B cell (primary cell): ENCODE measurements around the gene SSU72. TPM values are rescaled to one million over a fixed set of nuclear protein-coding genes. Genes with fewer than 3 reads are reported as not detected.
"Not testable (repeated sequence)": the region's sequence is repeated elsewhere in the genome, so short reads cannot be mapped to it uniquely, and the experiment has no call there.

Experiments used
- ATAC-seq: fragments of 200-7000 bp; cut with Tn5 transposase; one replicate; pipeline ENCODE4 v1.10.0; 2021; ENCODE audit warnings: low read depth, mild to moderate bottlenecking, moderate number of reproducible peaks, moderate library complexity
- CTCF ChIA-PET: fragments of 350-600 bp; sonication (Branson Sonifier 250); formaldehyde crosslinking; loops from one replicate; lab custom pipeline; 2021; ENCODE audit warnings: antibody characterized with exemption, inconsistent platforms; lab: Charles Lee
- POLR2A ChIA-PET: fragments of 350-600 bp; sonication (Branson Sonifier 250); formaldehyde crosslinking; loops from one replicate; lab custom pipeline; 2021; ENCODE audit warnings: antibody characterized with exemption; lab: Charles Lee
- DNase-seq: peaks from one replicate; pipeline ENCODE4 v3.0.0; 2013
- H2AFZ ChIP-seq: 2 replicates; pipeline ENCODE4 v1.6.1; 2012; ENCODE audit warnings: mild to moderate bottlenecking, low read depth, low read length; ENCODE audit not compliant: insufficient read depth, poor library complexity, severe bottlenecking
- H3K27ac ChIP-seq, 2 donors: 1 replicate in 1 of 2; 2 replicates in 1 of 2; pipeline ENCODE4 v1.5.1; 2012 to 2013; ENCODE audit warnings: low read length in 2 of 2, mild to moderate bottlenecking in 2 of 2, moderate library complexity in 1 of 2
- H3K27me3 ChIP-seq, 4 experiments: fragments of 200-600 bp in 1 of 4; sonication (generic) in 1 of 4; replicated peaks in 1 of 4; 1 replicate in 2 of 4; 2 replicates in 2 of 4; pipeline versions ENCODE4 v1.6.1 to v1.7.0; 2013 to 2016; ENCODE audit warnings: low read length in 3 of 4, mild to moderate bottlenecking in 2 of 4, mixed read lengths in 1 of 4, moderate library complexity in 1 of 4; ENCODE audit not compliant: insufficient read depth in 4 of 4, control insufficient read depth in 3 of 4; ENCODE audit errors: control extremely low read depth in 1 of 4
- H3K36me3 ChIP-seq, 2 experiments: replicated peaks in 1 of 2; 1 replicate in 1 of 2; 2 replicates in 1 of 2; pipeline versions ENCODE4 v1.6.1 to v1.7.1; 2013; ENCODE audit warnings: low read length in 1 of 2; ENCODE audit not compliant: insufficient read depth in 2 of 2, control insufficient read depth in 1 of 2; ENCODE audit errors: control extremely low read depth in 1 of 2, extremely low read depth in 1 of 2
- H3K4me1 ChIP-seq, 2 donors: fragments of 200-600 bp in 1 of 2; sonication (generic) in 1 of 2; 1 replicate in 1 of 2; 2 replicates in 1 of 2; pipeline versions ENCODE4 v1.5.1 to v1.6.1; 2013 to 2017; ENCODE audit warnings: low read length in 2 of 2; ENCODE audit not compliant: control insufficient read depth in 2 of 2, insufficient read depth in 2 of 2
- H3K4me2 ChIP-seq: replicated peaks from 2 replicates; pipeline ENCODE3; 2012; ENCODE audit warnings: mild to moderate bottlenecking, low read depth, low read length; ENCODE audit not compliant: poor library complexity, severe bottlenecking
- H3K4me3 ChIP-seq, 5 experiments: fragments of 200-600 bp in 1 of 5; sonication (generic) in 1 of 5; 1 replicate in 3 of 5; 2 replicates in 2 of 5; pipeline versions ENCODE4 v1.5.1 to v1.7.0; 2011 to 2016; ENCODE audit warnings: low read length in 4 of 5, mild to moderate bottlenecking in 4 of 5, low read depth in 2 of 5, control low read depth in 1 of 5, moderate library complexity in 1 of 5; ENCODE audit not compliant: insufficient read depth in 1 of 5; ENCODE audit errors: control extremely low read depth in 1 of 5, extremely low read depth in 1 of 5
- H3K79me2 ChIP-seq: fragments of 200-600 bp; sonication (generic); one replicate; pipeline ENCODE4 v1.6.0; 2016; ENCODE audit warnings: low read length; ENCODE audit not compliant: control insufficient read depth, insufficient read depth
- H3K9ac ChIP-seq: fragments of 200-600 bp; sonication (generic); 2 replicates; pipeline ENCODE4 v1.6.1; 2017; ENCODE audit warnings: mild to moderate bottlenecking, low read length, moderate library complexity
- H3K9me3 ChIP-seq, 3 donors: one replicate each; pipeline versions ENCODE4 v1.6.1 to v1.7.1; 2013; ENCODE audit warnings: low read length in 2 of 3; ENCODE audit not compliant: control insufficient read depth in 2 of 3, insufficient read depth in 1 of 3; ENCODE audit errors: control extremely low read depth in 1 of 3
- H4K20me1 ChIP-seq: 2 replicates; pipeline ENCODE4 v1.6.0; 2012; ENCODE audit warnings: mild to moderate bottlenecking, low read length; ENCODE audit not compliant: insufficient read depth, control insufficient read depth, poor library complexity, severe bottlenecking
- H3K27ac Mint-ChIP-seq: one replicate; pipeline ENCODE4 v1.8.0; 2021; ENCODE audit warnings: mixed read lengths
- H3K27me3 Mint-ChIP-seq: one replicate; pipeline ENCODE4 v1.8.0; 2021; ENCODE audit warnings: mixed read lengths
- H3K4me1 Mint-ChIP-seq: one replicate; pipeline ENCODE4 v1.8.0; 2021; ENCODE audit warnings: mixed read lengths
- H3K4me3 Mint-ChIP-seq: one replicate; pipeline ENCODE4 v1.8.0; 2021; ENCODE audit warnings: mixed read lengths
- H3K9me3 Mint-ChIP-seq: one replicate; pipeline ENCODE4 v1.8.0; 2022; ENCODE audit warnings: mixed read lengths; ENCODE audit not compliant: insufficient read depth
- EZH2 ChIP-seq: IDR thresholded peaks from 2 replicates; pipeline ENCODE4 v1.6.1; 2012; ENCODE audit warnings: borderline replicate concordance, low read depth, mild to moderate bottlenecking, moderate library complexity, low read length; ENCODE audit not compliant: insufficient read depth, poor library complexity, severe bottlenecking
- WGBS: methylation state at CpG from one replicate; pipeline ENCODE4 v1.1.5; 2013; ENCODE audit warnings: missing lambda C conversion rate; ENCODE audit not compliant: insufficient coverage; 5-methylcytosine and 5-hydroxymethylcytosine counted together
- intact Hi-C: fragments of 100-400 bp; cut with micrococcal nuclease; formaldehyde crosslinking; loops from one replicate; pipeline ENCODE4 v1.10.0; 2022
- polyA plus RNA-seq: library from polyadenylated mRNA; depleted of rRNA; stranded (reverse); fragments of >200 nt; gene quantifications from 2 replicates; pipeline ENCODE4 v1.2.3, GENCODE V29; 2012
- total RNA-seq, 2 donors: library from RNA; stranded (reverse); fragments of 120-200 nt in 1 of 2; gene quantifications; 1 replicate in 1 of 2; 2 replicates in 1 of 2; pipeline versions ENCODE4 v1.2.3 to v1.2.4, GENCODE V29; 2013 to 2022

SSU72 gene
- total and polyA plus RNA-seq, 2 donors (not counting 1 experiment from before 2014, with no cell fraction given) = 86.8 to 112 TPM

GRCh38 chr1:1596493-1597274 lies 22.0 kb upstream of the SSU72 start:
- Histone ChIP-seq H3K79me2 (no peaks in the 10 kb centered on the region), H3K27me3 (peaks cover 0 to 32% (median 7%) of the 10 kb centered on the region in 4 experiments), H3K4me1 (peaks cover 8 to 23% of the 10 kb centered on the region in 2 donors), H3K36me3 (no peaks in the 10 kb centered on the region), H3K27ac (no peak overlapping the region), H2AFZ (no peak overlapping the region), H4K20me1 (no peaks in the 10 kb centered on the region), H3K9me3 (peaks cover 0 to 5% (median 0%) of the 10 kb centered on the region in 3 donors), H3K4me2 (no peak overlapping the region), H3K4me3 (no peak overlapping the region), H3K9ac (no peak overlapping the region)
- no peaks in the 10 kb centered on the region for H3K9me3 Mint-ChIP-seq
- ChIA-PET CTCF (no interaction called here), POLR2A (interaction anchor here (0.7 kb wide), 1 partner anchor 24 kb away, joined by 4 read pairs; no protein-coding TSS in a partner anchor)
- H3K4me3 Mint-ChIP-seq = no peak overlapping the region
- H3K27me3 Mint-ChIP-seq = peaks cover 11% of the 10 kb centered on the region
- H3K4me1 Mint-ChIP-seq = peaks cover 14% of the 10 kb centered on the region
- TF ChIP-seq EZH2 = no peak
- DNase-seq = peak; percentile 44
- intact Hi-C loops = no loop called here
- WGBS = 48% methylated on average over 12 of the region's 12 CpGs
- ATAC-seq = no peak
- H3K27ac Mint-ChIP-seq = no peak overlapping the region

DNA sequence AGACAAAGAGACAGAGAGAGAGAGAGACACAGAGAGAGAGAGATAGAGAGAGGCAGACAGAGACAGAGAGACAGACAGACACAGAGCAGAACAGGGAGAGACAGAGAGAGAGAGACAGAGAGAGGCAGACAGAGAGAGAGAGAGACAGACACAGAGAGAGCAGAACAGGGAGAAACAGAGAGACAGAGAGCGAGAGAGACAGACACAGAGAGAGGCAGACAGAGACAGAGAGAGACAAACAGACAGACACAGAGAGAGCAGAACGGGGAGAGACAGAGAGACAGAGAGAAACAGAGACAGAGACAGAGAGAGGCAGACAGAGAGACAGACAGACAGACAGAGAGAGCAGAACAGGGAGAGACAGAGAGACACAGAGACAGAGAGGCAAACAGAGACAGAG lies 20.7 kb upstream of the SSU72 start:
- 58% methylated on average over 2 of the region's 2 CpGs for WGBS
- H3K27ac ChIP-seq, H4K20me1 ChIP-seq, POLR2A ChIA-PET, H3K4me2 ChIP-seq, H3K36me3 ChIP-seq, H3K79me2 ChIP-seq, H3K4me3 Mint-ChIP-seq, H3K9me3 ChIP-seq, H3K4me3 ChIP-seq, H3K9ac ChIP-seq, H3K27ac Mint-ChIP-seq, intact Hi-C loops, H3K9me3 Mint-ChIP-seq, DNase-seq, CTCF ChIA-PET, ATAC-seq: not testable (repeated sequence)
- Histone ChIP-seq H2AFZ (peak overlapping the region; percentile 28), H3K4me1 (peaks cover 5 to 17% of the 10 kb centered on the region in 2 donors), H3K27me3 (peaks cover 0 to 21% (median 6%) of the 10 kb centered on the region in 4 experiments)
- H3K4me1 Mint-ChIP-seq = peaks cover 12% of the 10 kb centered on the region
- H3K27me3 Mint-ChIP-seq = peaks cover 11% of the 10 kb centered on the region
